Gastroesophageal sphincter (tissue), 3 donors: ENCODE data around the gene THNSL1.

Source experiments
- EP300 ChIP-seq: sonication (generic); formaldehyde crosslinking; IDR thresholded peaks from one replicate; pipeline ENCODE4 v1.6.1; 2017; ENCODE audit warnings: antibody characterized with exemption, mild to moderate bottlenecking
- TF ChIP-seq, protein P1 (sequence below), 4 experiments: fragments of 200-600 bp in 2 of 4; fragments of 450-650 bp in 2 of 4; sonication (generic) in 1 of 4; IDR thresholded peaks; one replicate each; pipeline ENCODE4 v1.5.1; 2017 to 2019; ENCODE audit warnings: antibody characterized with exemption in 4 of 4, mild to moderate bottlenecking in 2 of 4, moderate library complexity in 2 of 4

DNA sequence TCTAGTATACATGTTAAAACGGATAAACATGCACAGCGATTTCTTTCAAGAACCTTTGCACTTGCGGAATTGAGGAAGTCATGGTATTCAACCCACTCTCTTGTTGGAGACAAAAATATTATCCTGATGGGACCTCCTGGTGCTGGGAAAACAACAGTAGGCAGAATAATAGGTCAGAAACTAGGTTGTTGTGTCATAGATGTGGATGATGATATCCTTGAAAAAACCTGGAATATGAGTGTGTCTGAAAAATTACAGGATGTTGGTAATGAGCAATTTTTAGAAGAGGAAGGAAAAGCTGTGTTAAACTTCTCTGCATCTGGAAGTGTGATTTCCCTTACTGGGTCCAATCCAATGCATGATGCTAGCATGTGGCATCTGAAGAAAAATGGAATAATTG is 6.9 kb downstream of the THNSL1 start:
- no peak for TF ChIP-seq EP300
- TF ChIP-seq, protein P1, sequence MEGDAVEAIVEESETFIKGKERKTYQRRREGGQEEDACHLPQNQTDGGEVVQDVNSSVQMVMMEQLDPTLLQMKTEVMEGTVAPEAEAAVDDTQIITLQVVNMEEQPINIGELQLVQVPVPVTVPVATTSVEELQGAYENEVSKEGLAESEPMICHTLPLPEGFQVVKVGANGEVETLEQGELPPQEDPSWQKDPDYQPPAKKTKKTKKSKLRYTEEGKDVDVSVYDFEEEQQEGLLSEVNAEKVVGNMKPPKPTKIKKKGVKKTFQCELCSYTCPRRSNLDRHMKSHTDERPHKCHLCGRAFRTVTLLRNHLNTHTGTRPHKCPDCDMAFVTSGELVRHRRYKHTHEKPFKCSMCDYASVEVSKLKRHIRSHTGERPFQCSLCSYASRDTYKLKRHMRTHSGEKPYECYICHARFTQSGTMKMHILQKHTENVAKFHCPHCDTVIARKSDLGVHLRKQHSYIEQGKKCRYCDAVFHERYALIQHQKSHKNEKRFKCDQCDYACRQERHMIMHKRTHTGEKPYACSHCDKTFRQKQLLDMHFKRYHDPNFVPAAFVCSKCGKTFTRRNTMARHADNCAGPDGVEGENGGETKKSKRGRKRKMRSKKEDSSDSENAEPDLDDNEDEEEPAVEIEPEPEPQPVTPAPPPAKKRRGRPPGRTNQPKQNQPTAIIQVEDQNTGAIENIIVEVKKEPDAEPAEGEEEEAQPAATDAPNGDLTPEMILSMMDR (IDR thresholded peaks at IDR 0.05), result no peak
